HL-60/S4 treated with retinoic acid at 250 ng/mL for 4 days and 3 days (cell line): Measurements from ENCODE around the gene KCNIP1.

Experiments
- in situ Hi-C: fragments of 300-500 bp; cut with MboI; formaldehyde crosslinking; loops from 2 replicates; pipeline ENCODE4 v1.7.0; 2022; ENCODE audit warnings: low sequenced_read_pairs

KCNIP1 gene

DNA sequence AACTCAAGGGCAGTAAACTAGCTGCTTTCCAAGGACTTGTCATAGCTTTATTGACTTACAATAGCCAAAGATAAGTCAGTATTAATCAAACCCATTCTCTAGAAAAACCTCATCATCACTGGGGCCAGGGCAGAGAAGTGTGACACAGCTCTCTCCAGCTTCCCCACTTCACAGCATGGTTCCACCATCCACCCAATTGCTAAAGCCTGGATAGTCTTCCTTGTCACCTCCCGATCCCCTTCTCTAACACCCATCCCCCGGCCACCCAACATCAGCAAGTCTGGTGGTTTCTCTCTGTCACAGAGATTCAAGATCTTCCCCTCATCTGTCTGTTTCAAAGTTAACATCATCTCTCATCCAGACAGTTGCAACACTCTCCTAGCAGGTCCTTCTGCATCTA, 191.1 kb downstream of the KCNIP1 start:
- in situ Hi-C loops, result no loop called here

- in situ Hi-C loops, result no loop called here
Measured at GRCh38 chr5:170697031-170697430, 193.2 kb downstream of the KCNIP1 start.

GRCh38 chr5:170700503-170700902, 196.7 kb downstream of the KCNIP1 start:
- in situ Hi-C loops, result no loop called here

- in situ Hi-C loops, result no loop called here
Measured at GRCh38 chr5:170701334-170701733, 197.5 kb downstream of the KCNIP1 start.

DNA sequence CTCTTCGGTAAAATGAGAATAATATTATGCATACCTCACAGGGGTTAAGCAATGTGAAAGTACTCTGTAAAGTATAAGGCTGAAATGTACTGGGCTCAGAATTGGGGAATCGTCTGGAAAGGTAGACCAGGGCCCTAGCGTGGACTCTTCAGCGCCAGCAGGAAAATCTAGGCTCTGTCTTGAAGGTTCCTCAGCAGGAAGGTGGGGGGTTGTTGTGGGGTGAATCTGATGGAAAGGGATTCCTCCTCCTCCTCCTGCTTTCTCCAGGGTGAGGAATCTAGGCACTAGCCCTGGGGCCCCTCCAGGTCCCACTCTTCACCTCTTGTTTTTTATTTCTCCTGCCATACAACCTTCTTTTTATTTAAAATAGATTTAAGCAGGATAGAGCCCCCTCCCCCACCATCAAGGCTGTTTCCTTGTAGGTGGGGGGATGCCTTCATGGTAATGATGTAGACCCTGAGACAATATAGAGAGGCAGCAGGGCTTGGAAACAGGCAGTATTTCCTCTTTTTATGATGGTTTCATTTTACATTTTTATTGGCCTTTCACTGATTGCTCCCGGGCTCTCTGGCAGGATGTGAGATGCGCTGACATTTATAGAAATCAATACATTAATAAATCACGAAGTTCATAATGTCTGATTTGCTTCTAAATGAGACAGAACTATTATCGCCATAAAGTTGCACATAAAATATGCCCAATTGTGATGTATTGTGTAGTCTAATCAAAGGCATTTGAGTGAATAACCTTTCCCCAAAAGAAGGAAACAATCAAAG, 200.8 kb downstream of the KCNIP1 start:
- in situ Hi-C loops, result no loop called here

GRCh38 chr5:170709640-170710039, 205.8 kb downstream of the KCNIP1 start:
- in situ Hi-C loops, result no loop called here

GRCh38 chr5:170711300-170711699, 207.5 kb downstream of the KCNIP1 start:
- in situ Hi-C loops, result no loop called here

DNA sequence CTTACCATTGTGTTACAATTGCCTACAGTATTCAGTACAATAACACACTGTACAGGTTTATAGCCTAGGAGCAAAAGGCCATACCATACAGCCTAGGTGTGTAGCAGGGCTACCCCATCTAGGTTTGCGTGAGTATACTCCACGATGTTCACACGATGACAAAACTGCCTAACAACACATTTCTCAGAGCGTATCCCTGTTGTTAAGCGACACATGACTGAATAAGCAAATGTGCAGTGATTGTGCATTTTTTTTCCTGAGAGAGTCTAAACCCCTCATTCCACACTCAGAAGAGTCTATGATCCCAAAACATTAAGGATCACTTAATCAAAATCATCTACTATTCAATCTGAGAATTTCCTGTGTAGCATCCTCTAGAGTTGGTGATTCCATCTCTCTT, 211.3 kb downstream of the KCNIP1 start:
- in situ Hi-C loops, result no loop called here

DNA sequence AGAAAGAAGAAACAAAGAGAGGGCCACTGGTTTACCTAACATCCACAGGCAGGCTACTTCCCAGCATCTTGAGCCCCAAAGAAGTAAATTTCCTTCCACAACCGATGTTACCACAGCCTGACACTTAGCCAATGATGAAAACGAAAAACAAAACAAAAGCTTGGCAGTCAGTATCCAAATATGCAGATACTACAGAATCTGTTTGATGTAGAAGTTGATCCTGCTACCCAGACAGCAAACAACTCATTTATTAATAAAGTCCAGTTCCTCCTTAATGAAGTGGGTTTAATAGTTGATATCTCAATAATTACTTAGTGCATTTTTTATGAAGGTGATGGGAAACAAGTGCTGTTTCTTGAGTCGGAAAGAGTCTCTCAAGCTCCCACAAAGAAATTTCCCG, 212.6 kb downstream of the KCNIP1 start:
- in situ Hi-C loops, result no loop called here

DNA sequence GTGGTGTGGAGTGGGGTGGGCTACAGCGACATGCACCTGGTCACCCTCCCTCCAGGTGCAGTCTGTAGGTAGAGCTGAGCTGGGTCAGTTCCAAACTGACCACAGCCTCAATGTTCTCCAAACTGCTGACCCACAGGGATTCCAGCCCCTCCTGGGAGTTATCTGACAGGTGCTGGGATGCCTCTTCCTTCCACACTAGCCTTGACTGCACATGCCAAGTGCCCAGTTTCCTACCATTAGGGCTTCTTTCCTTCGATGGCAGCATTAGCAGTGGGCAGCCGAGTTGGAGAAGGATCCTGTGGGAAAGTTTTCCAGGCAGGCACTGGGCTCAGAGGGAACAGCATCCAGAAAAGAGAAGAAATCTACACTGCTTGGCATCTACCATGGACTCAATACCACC, 215.7 kb downstream of the KCNIP1 start:
- in situ Hi-C loops, result no loop called here

- in situ Hi-C loops, result no loop called here
Measured at GRCh38 chr5:170720179-170720578, 216.4 kb downstream of the KCNIP1 start.

DNA sequence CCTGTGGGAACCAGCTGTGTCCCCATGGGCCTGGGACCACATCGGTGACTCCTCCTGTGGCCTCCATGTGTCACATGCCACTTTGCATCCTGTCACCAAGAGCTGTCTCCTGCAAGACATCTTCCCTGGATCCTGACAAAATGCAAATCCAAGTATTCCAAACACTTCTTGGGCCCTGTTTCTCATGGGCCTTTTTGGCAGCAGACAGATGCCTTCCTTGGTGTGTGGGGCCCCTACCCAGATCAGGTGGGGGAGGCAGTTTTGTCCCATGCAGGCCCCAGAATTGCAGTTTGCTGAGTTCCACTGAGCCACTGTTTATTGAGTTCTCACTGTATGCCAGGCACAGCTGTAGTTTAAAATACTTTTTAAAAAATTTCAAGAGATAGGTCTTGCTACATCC, 217.2 kb downstream of the KCNIP1 start:
- in situ Hi-C loops, result no loop called here

DNA sequence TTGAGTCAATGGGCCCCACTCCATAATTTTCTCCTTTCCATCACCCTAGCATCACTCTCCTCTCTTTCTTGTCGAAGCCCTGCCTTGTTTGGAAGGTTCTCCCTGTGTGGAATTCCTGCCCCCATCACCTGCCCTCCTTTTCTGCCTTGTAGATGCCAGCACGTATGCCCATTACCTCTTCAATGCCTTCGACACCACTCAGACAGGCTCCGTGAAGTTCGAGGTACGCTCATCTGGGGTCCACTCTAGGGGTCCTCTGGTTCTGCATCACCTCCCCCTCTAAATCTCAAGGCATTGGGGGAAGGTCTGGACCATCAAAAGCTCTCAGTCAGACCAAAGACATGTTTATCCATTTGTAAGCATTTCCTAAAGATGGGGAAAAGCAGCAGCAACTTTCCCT, 217.9 kb downstream of the KCNIP1 start:
- in situ Hi-C loops, result no loop called here

- in situ Hi-C loops, result no loop called here
Measured at GRCh38 chr5:170722316-170722715, 218.5 kb downstream of the KCNIP1 start.

- in situ Hi-C loops, result no loop called here
Measured at GRCh38 chr5:170731052-170731451, 227.2 kb downstream of the KCNIP1 start.

DNA sequence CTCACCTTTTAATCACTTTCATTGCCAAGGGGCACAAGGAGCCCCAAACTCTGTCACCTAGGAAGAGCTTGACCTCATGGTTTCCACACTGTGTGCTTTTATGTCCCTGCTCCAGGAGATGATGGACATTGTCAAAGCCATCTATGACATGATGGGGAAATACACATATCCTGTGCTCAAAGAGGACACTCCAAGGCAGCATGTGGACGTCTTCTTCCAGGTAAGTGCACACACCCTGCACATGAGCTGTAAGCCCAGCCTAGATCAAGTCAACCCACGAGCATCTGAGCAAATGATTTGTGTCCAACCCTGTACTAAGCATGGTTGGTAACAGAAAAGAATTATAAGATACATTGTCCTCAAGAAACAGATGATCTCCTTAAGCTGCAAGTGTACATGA, 228.9 kb downstream of the KCNIP1 start:
- in situ Hi-C loops, result no loop called here

- in situ Hi-C loops, result no loop called here
Measured at GRCh38 chr5:170736966-170737365, 233.1 kb downstream of the KCNIP1 start.

- in situ Hi-C loops, result no loop called here
Measured at GRCh38 chr5:170737591-170737990, 233.8 kb downstream of the KCNIP1 start.

DNA sequence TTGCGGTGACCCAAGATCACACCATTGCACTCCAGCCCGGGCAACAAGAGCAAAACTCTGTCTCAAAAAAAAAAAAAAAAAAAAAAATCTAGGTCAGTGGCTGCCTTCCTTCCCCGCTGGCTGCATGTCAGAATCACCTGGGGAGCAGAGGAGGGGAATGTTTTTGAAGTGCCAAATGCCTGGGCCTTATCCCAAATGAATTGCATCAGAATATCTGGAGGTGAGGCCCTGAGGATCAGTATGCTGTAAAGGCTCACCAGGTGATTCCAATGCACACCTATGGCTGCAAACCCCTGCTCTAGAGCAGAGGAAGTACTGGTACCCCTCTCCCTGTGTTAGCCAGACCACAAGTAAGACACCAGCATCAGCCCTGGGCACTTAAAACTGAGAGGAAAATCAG, 235.0 kb downstream of the KCNIP1 start:
- in situ Hi-C loops, result no loop called here

DNA sequence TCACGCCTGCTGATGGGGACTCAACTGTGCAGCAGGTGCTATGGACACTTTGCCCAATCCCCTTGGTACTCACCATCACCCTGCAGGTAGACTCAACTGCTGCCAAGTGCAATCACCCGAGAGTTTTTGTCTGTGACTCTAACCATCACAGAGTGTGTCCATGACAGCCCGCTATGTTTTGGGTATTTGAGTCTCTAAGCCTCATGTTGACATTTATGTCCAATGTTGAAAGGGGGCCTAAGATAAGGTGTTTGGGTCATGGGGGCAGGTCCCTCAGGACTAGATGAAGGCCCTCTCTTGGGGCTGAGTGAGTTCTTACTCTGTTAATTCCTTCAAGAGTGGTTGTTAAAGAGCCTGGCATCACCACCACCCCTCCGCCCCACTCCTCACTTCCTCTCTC, 235.6 kb downstream of the KCNIP1 start:
- in situ Hi-C loops, result no loop called here

DNA sequence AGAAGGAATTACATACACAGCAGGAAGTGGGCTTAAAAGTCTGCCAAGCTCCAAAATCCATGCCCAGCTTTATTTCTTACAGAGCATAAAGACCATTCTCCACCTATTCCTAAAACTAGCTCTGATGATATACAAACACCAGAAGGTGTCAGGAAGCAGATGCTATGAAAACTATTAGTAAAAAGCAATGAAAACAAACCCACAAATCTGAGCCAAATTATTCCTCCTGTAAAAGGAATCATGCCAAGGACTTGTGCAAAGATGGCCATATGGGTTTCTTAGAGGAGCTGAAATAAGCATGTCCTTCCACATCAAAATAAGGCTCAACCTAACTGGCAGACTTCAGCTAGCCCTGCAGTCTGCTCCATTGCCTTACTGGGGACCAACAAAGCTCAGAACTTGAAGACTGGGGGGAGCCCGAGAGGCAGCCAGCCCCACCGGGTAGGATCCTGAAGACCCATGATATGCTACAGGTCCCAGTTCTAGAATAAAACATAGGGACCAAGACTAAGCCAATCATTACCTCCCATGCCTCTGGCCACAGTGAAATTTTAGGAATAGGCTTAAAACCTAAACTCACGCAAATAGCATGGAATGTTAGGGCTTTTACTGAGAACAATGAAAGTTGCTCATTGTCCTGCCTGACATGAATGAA, 236.9 kb downstream of the KCNIP1 start:
- in situ Hi-C loops, result no loop called here

GRCh38 chr5:170741801-170742200, 238.0 kb downstream of the KCNIP1 start:
- in situ Hi-C loops, result no loop called here

DNA sequence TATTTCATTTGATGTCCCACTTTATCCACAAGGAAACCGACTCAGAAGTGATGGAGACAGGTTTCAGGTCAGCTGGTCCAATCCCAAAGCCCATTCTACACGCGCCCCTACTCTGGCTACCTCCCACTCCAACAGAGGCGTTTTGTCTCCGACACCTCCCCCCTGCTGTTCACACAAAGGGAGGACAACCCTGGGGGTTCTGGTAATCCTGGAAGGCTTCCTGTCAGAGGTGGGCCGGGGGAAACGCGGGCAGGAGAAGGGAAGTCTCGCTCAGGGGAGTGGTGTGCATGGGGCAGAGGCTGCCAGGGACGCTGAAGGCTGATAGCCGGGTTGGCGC, 240.0 kb downstream of the KCNIP1 start:
- in situ Hi-C loops, result no loop called here
